Endodermal cell (in vitro differentiated cells): ENCODE measurements around the gene JMJD7. TPM values are rescaled to one million over a fixed set of nuclear protein-coding genes. Genes with fewer than 3 reads are reported as not detected.

Experiments
- DNase-seq: peaks from one replicate; pipeline ENCODE4 v3.0.0-alpha.2; 2017
- H3K27ac ChIP-seq: 2 replicates; pipeline ENCODE4 v1.5.1; 2013; ENCODE audit warnings: mild to moderate bottlenecking, low read depth, low read length, moderate library complexity
- H3K27me3 ChIP-seq: 2 replicates; pipeline ENCODE4 v1.6.1; 2013; ENCODE audit warnings: mild to moderate bottlenecking, low read length, moderate library complexity; ENCODE audit not compliant: insufficient read depth, control insufficient read depth, poor library complexity, severe bottlenecking
- H3K36me3 ChIP-seq: 2 replicates; pipeline ENCODE4 v1.7.0; 2013; ENCODE audit warnings: mild to moderate bottlenecking, low read length, moderate library complexity; ENCODE audit not compliant: control insufficient read depth, insufficient read depth
- H3K4me1 ChIP-seq: one replicate; pipeline ENCODE4 v1.7.0; 2013; ENCODE audit warnings: low read length; ENCODE audit not compliant: control insufficient read depth, insufficient read depth
- H3K4me3 ChIP-seq: 2 replicates; pipeline ENCODE4 v1.5.1; 2013; ENCODE audit warnings: mild to moderate bottlenecking, low read length, moderate library complexity
- H3K9ac ChIP-seq: 2 replicates; pipeline ENCODE4 v1.6.1; 2013; ENCODE audit warnings: mild to moderate bottlenecking, low read length, moderate library complexity; ENCODE audit not compliant: poor library complexity, severe bottlenecking; ENCODE audit errors: extremely low read depth
- H3K9me3 ChIP-seq: 2 replicates; pipeline ENCODE4 v1.6.1; 2013; ENCODE audit warnings: mild to moderate bottlenecking, low read length, moderate library complexity; ENCODE audit not compliant: control insufficient read depth
- H3K27ac Mint-ChIP-seq: 2 replicates; pipeline ENCODE4 v1.8.0; 2020; ENCODE audit warnings: mixed read lengths
- H3K27me3 Mint-ChIP-seq: 2 replicates; pipeline ENCODE4 v1.8.0; 2021; ENCODE audit warnings: mild to moderate bottlenecking, mixed read lengths; ENCODE audit not compliant: insufficient read depth
- H3K36me3 Mint-ChIP-seq: 2 replicates; pipeline ENCODE4 v1.8.0; 2020; ENCODE audit warnings: low read depth, mixed read lengths
- H3K4me1 Mint-ChIP-seq: 2 replicates; pipeline ENCODE4 v1.8.0; 2020; ENCODE audit warnings: mixed read lengths
- H3K4me3 Mint-ChIP-seq: 2 replicates; pipeline ENCODE4 v1.8.0; 2020; ENCODE audit warnings: mild to moderate bottlenecking, moderate library complexity, mixed read lengths
- H3K9me3 Mint-ChIP-seq: 2 replicates; pipeline ENCODE4 v1.8.0; 2020; ENCODE audit warnings: mild to moderate bottlenecking, mixed read lengths
- CTCF ChIP-seq: fragments of 200-600 bp; sonication (generic); conservative IDR thresholded peaks from 2 replicates; pipeline ENCODE4 v1.5.0; 2021; ENCODE audit warnings: antibody characterized with exemption, mild to moderate bottlenecking
- WGBS, 2 experiments: methylation state at CpG; one replicate each; pipeline versions ENCODE4 v1.1.5 to v1.1.7; 2013; ENCODE audit warnings: missing lambda C conversion rate in 2 of 2, mixed read lengths in 1 of 2; ENCODE audit not compliant: insufficient coverage in 1 of 2, insufficient read length in 1 of 2; 5-methylcytosine and 5-hydroxymethylcytosine counted together
- total RNA-seq, 2 donors: library from RNA; stranded (reverse); fragmentation: NEBNext Ultra II Directional in 1 of 2; extraction: Animal tissue kit (Norgen Biotek cat#: 25700) in 1 of 2; gene quantifications; 2 replicates in 1 of 2; 3 replicates in 1 of 2; pipeline ENCODE4 v1.2.1, GENCODE V29; 2021

JMJD7 gene
- total RNA-seq, 2 donors from 2014 or later = 18.4 to 22.1 TPM

- WGBS, 2 experiments = 79 to 89% methylated on average over 7 to 15 of the region's 15 CpGs
- Histone ChIP-seq H3K4me3 (no peak overlapping the region), H3K27ac (no peak overlapping the region), H3K9ac (no peak overlapping the region), H3K4me1 (no peaks in the 10 kb centered on the region), H3K36me3 (no peaks in the 10 kb centered on the region), H3K27me3 (no peaks in the 10 kb centered on the region), H3K9me3 (no peaks in the 10 kb centered on the region)
- Mint-ChIP-seq H3K4me1 (peaks cover 5% of the 10 kb centered on the region), H3K36me3 (no peaks in the 10 kb centered on the region), H3K4me3 (no peak overlapping the region), H3K27ac (no peak overlapping the region), H3K27me3 (no peaks in the 10 kb centered on the region), H3K9me3 (no peaks in the 10 kb centered on the region)
- no peak for DNase-seq
- TF ChIP-seq CTCF = peak; percentile 63
Observed at GRCh38 chr15:41860049-41860828, 32.3 kb downstream of the JMJD7 start.

GRCh38 chr15:41861736-41862356 is 34.0 kb downstream of the JMJD7 start:
- Histone ChIP-seq H3K4me3 (no peak overlapping the region), H3K27ac (no peak overlapping the region), H3K9me3 (no peaks in the 10 kb centered on the region), H3K9ac (no peak overlapping the region), H3K4me1 (peaks cover 8% of the 10 kb centered on the region), H3K36me3 (no peaks in the 10 kb centered on the region), H3K27me3 (no peaks in the 10 kb centered on the region)
- TF ChIP-seq CTCF = no peak
- Mint-ChIP-seq H3K4me1 (peaks cover 2% of the 10 kb centered on the region), H3K4me3 (no peak overlapping the region), H3K36me3 (no peaks in the 10 kb centered on the region), H3K27ac (no peak overlapping the region), H3K27me3 (no peaks in the 10 kb centered on the region), H3K9me3 (no peaks in the 10 kb centered on the region)
- 87 to 90% methylated on average over 14 to 18 of the region's 18 CpGs for WGBS, 2 experiments
- DNase-seq = no peak

- Histone ChIP-seq H3K4me3 (no peak overlapping the region), H3K9ac (no peak overlapping the region), H3K27ac (no peak overlapping the region), H3K9me3 (no peaks in the 10 kb centered on the region), H3K27me3 (no peaks in the 10 kb centered on the region), H3K36me3 (no peaks in the 10 kb centered on the region), H3K4me1 (peaks cover 8% of the 10 kb centered on the region)
- no peak for TF ChIP-seq CTCF
- WGBS, 2 experiments = 81 to 83% methylated on average over 14 to 19 of the region's 19 CpGs
- peaks cover 6% of the 10 kb centered on the region for H3K4me1 Mint-ChIP-seq
- no peaks in the 10 kb centered on the region for H3K27me3 Mint-ChIP-seq
- H3K27ac Mint-ChIP-seq = peak overlapping the region; percentile 64
- peak; percentile 86 for DNase-seq
- H3K4me3 Mint-ChIP-seq = no peak overlapping the region
- no peaks in the 10 kb centered on the region for H3K36me3 Mint-ChIP-seq
- no peaks in the 10 kb centered on the region for H3K9me3 Mint-ChIP-seq
Observed at GRCh38 chr15:41862515-41863116, 34.7 kb downstream of the JMJD7 start.
